Stimulated activated CD8-positive, alpha-beta memory T cell treated with anti-CD3 and anti-CD28 coated beads, Interleukin-15, amount 100 ng/mL, for 1 hour (primary cell): ENCODE results near the gene HAL.

Experiments
- DNase-seq: peaks from one replicate; pipeline ENCODE4 v3.0.0-alpha.2; 2020; ENCODE audit warnings: low read depth

HAL gene

DNA sequence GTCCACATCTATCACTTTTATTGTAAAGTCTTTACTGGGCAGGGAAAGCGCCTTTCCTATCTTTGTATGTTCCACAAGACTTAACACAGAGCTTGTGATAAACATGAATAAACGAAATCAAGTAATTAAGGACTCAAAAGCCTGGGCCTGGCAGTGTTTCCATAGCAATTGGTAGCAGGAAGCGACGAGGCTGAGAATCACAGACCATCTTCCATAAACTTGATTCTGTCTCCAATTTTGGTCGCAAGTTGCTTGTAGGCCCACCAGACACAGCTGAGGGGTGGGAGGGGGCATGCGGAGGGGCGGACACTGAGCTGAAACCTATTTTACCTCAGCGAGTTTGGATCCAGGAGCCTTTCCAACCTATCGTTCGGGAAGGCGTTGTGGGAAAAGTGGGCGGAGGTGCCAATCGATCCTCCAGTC is 54.0 kb downstream of the HAL start:
- no peak for DNase-seq

DNA sequence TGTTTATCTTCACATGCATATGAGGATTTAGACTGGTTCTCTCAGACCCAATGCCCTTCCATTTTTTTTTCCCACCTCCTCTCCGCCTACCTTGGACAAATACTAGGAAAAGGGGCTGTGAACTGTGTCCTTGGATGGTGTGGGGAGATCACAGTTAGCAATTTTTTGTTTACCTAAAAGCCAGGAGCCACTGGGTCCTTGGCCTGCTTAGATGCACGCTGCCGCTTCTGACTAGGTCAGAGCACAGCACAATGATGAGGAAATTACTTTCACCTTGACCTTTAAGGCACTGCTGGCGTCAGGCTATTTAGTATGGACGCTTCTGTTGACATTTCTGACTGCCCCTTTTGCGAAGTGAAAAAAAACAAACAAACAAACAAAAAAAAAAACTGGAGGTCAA is 55.6 kb downstream of the HAL start:
- DNase-seq: no peak
